Hepatocyte (in vitro differentiated cells): ENCODE data around the gene FAM210A. TPM values are rescaled to one million over a fixed set of nuclear protein-coding genes. Genes with fewer than 3 reads are reported as not detected.

Experiments
- DNase-seq: peaks from one replicate; pipeline ENCODE4 v3.0.0-alpha.2; 2016; ENCODE audit warnings: low spot score
- H2AFZ ChIP-seq: fragments of 200-600 bp; sonication (generic); 2 replicates; pipeline ENCODE4 v1.6.0; 2016; ENCODE audit warnings: antibody characterized with exemption, mild to moderate bottlenecking
- H3K27ac ChIP-seq: fragments of 200-600 bp; sonication (generic); 2 replicates; pipeline ENCODE4 v1.5.1; 2016; ENCODE audit warnings: mild to moderate bottlenecking
- H3K27me3 ChIP-seq: fragments of 200-600 bp; sonication (generic); 2 replicates; pipeline ENCODE4 v1.6.1; 2016
- H3K36me3 ChIP-seq: fragments of 200-600 bp; sonication (generic); replicated peaks from 2 replicates; pipeline ENCODE4 v1.5.1; 2016; ENCODE audit warnings: low read depth; ENCODE audit not compliant: insufficient read depth
- H3K4me1 ChIP-seq: fragments of 200-600 bp; sonication (generic); 2 replicates; pipeline ENCODE4 v1.5.1; 2016; ENCODE audit warnings: mild to moderate bottlenecking, moderate library complexity; ENCODE audit not compliant: insufficient read depth
- H3K4me2 ChIP-seq: fragments of 200-600 bp; sonication (generic); 2 replicates; pipeline ENCODE4 v1.6.0; 2016
- H3K4me3 ChIP-seq: fragments of 200-600 bp; sonication (generic); 2 replicates; pipeline ENCODE4 v1.5.1; 2016; ENCODE audit warnings: mild to moderate bottlenecking
- H3K79me2 ChIP-seq: fragments of 200-600 bp; sonication (generic); 2 replicates; pipeline ENCODE4 v1.6.0; 2017; ENCODE audit warnings: mild to moderate bottlenecking
- H3K9me2 ChIP-seq: fragments of 200-600 bp; sonication (generic); replicated peaks from 2 replicates; pipeline ENCODE4 v1.6.0; 2017; ENCODE audit warnings: mild to moderate bottlenecking; ENCODE audit not compliant: insufficient read depth
- H3K9me3 ChIP-seq: fragments of 200-600 bp; sonication (generic); 2 replicates; pipeline ENCODE4 v1.5.1; 2016; ENCODE audit warnings: low read depth, mild to moderate bottlenecking
- H4K20me1 ChIP-seq: fragments of 200-600 bp; sonication (generic); 2 replicates; pipeline ENCODE4 v1.6.0; 2016; ENCODE audit warnings: mild to moderate bottlenecking; ENCODE audit not compliant: insufficient read depth, poor library complexity, severe bottlenecking
- EZH2 ChIP-seq: fragments of 200-600 bp; sonication (generic); IDR thresholded peaks from 2 replicates; pipeline ENCODE4 v1.6.1; 2016; ENCODE audit warnings: antibody characterized with exemption, mild to moderate bottlenecking, borderline replicate concordance
- EZH2phosphoT487 ChIP-seq: fragments of 200-600 bp; sonication (generic); IDR thresholded peaks from one replicate; pipeline ENCODE4 v1.6.1; 2018; ENCODE audit warnings: antibody characterized with exemption, mild to moderate bottlenecking, low read depth, moderate library complexity; ENCODE audit not compliant: unreplicated experiment, severe bottlenecking
- WGBS: methylation state at CpG from one replicate; pipeline ENCODE4 v1.1.6; 2016; ENCODE audit warnings: low lambda C conversion rate; ENCODE audit errors: missing lambda C conversion rate; 5-methylcytosine and 5-hydroxymethylcytosine counted together
- polyA plus RNA-seq: library from polyadenylated mRNA; unstranded; fragments of >200 nt; fragmentation: Nextera tagmentation; extraction: Ambion mirVana; gene quantifications from 2 replicates; pipeline ENCODE4 v1.2.1, GENCODE V29; 2016
- total RNA-seq: library from RNA; depleted of rRNA; stranded (reverse); fragments of >200 nt; gene quantifications from 2 replicates; pipeline ENCODE4 v1.2.3, GENCODE V29; 2014
- TF ChIP-seq, protein P1 (sequence below): fragments of 200-600 bp; sonication (generic); IDR thresholded peaks from 2 replicates; pipeline ENCODE4 v1.5.1; 2016; ENCODE audit warnings: antibody characterized with exemption, mild to moderate bottlenecking; ENCODE audit not compliant: poor library complexity

FAM210A gene
- total and polyA plus RNA-seq, 2 experiments from 2014 or later, result 13.9 to 20.6 TPM

DNA sequence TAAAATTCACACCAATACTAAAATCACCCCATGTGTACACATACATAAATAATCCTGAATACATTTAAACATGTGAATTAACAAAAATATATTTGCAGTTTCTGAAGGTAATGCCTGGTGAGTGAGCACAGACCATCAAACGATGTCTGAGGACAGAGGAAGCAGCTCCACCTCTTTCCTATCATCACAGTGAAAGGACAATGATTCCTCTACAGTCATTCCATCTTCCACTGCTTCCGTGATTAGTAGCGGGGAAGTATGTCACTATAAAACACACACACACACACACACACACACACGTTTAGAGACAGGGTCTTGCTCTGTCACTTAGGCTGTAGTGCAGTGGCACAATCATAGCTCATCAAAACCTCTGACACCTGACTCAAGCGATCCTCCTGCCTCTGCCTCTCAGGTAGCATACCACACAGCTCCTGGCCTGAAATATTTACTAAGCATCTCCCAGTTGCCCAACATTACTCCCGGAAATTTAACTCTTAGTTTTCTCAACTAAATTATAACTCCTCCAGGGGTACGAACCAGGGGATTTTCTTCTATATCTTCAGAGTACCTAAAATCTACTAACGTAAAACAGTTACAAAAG is 12.8 kb downstream of the FAM210A start:
- Histone ChIP-seq H3K4me3 (no peak overlapping the region), H4K20me1 (peaks cover 22% of the 10 kb centered on the region), H2AFZ (no peak overlapping the region), H3K27me3 (no peaks in the 10 kb centered on the region), H3K36me3 (no peaks in the 10 kb centered on the region), H3K4me2 (no peak overlapping the region), H3K9me3 (no peaks in the 10 kb centered on the region), H3K79me2 (peaks cover 99% of the 10 kb centered on the region), H3K27ac (no peak overlapping the region), H3K4me1 (no peaks in the 10 kb centered on the region), H3K9me2 (no peaks in the 10 kb centered on the region)
- 85% methylated on average over 8 of the region's 8 CpGs for WGBS
- TF ChIP-seq, protein P1, sequence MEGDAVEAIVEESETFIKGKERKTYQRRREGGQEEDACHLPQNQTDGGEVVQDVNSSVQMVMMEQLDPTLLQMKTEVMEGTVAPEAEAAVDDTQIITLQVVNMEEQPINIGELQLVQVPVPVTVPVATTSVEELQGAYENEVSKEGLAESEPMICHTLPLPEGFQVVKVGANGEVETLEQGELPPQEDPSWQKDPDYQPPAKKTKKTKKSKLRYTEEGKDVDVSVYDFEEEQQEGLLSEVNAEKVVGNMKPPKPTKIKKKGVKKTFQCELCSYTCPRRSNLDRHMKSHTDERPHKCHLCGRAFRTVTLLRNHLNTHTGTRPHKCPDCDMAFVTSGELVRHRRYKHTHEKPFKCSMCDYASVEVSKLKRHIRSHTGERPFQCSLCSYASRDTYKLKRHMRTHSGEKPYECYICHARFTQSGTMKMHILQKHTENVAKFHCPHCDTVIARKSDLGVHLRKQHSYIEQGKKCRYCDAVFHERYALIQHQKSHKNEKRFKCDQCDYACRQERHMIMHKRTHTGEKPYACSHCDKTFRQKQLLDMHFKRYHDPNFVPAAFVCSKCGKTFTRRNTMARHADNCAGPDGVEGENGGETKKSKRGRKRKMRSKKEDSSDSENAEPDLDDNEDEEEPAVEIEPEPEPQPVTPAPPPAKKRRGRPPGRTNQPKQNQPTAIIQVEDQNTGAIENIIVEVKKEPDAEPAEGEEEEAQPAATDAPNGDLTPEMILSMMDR, result no peak
- TF ChIP-seq EZH2 (no peak), EZH2phosphoT487 (no peak)
- DNase-seq, result no peak

DNA sequence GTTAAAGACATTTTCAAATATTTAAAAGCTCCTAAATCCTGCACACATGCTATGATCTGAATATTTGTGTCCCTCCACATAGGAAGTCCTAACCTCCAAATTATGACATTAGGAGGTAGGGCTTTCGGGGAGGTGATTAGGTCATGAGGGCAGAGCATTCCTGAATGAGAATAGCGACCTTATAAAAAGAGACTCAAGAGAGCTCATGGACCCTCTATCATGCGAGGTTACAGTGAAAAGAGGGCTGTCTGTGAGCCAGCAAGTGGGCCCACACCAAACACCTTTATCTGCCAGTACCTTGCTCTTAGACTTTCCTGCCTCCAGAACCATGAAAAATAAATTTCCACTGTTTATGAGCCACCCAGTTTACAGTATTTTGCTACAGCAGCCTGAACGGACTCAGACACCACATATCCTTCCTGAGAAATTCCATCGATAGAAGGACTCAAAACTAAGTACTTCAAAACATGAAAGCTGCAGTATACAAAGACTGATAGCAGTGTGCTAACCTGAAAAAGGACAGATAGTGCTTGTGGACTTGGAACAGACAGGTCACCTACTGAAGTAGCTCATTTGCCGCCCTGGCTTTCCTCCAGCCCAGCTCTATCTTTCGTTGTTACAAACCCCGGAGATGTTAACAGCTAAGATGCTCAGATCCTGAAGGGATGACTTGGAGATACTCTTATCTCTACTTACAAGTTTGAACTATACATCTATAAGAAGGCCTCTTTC is 13.8 kb downstream of the FAM210A start:
- TF ChIP-seq EZH2, result no peak
- TF ChIP-seq, protein P1, result no peak
- TF ChIP-seq EZH2phosphoT487, result no peak
- no peak for DNase-seq
- peaks cover 98% of the 10 kb centered on the region for H3K79me2 ChIP-seq
- H3K4me3 ChIP-seq, result no peak overlapping the region
- H3K27ac ChIP-seq, result no peak overlapping the region
- no peak overlapping the region for H2AFZ ChIP-seq
- no peaks in the 10 kb centered on the region for H3K36me3 ChIP-seq
- H3K4me1 ChIP-seq, result no peaks in the 10 kb centered on the region
- no peak overlapping the region for H3K4me2 ChIP-seq
- H3K9me2 ChIP-seq, result no peaks in the 10 kb centered on the region
- WGBS, result 85% methylated on average over 8 of the region's 8 CpGs
- H4K20me1 ChIP-seq, result peaks cover 22% of the 10 kb centered on the region
- H3K27me3 ChIP-seq, result no peaks in the 10 kb centered on the region
- no peaks in the 10 kb centered on the region for H3K9me3 ChIP-seq

DNA sequence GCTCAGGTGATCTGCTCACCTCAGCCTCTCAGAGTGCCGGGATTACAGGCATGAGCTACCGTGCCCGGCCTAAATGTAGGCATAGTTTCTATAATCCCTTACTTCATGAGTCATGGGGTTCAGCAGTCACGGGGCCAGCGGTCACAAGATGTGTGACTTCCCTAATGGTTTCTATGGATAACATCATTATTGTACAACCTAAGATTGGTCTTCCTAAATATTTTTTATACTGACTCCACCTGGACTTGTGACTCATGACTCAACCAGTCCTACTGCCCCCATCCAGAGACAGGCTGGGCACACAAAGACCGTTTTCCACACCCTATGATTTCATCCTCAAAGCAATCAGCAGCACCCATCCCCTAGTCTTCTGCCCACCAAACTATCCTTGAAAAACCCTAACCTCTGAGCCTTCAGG is 15.9 kb downstream of the FAM210A start:
- 91% methylated on average over 6 of the region's 6 CpGs for WGBS
- Histone ChIP-seq H2AFZ (no peak overlapping the region), H3K27ac (no peak overlapping the region), H3K79me2 (peaks cover 91% of the 10 kb centered on the region), H3K36me3 (no peaks in the 10 kb centered on the region), H3K27me3 (no peaks in the 10 kb centered on the region), H4K20me1 (peaks cover 18% of the 10 kb centered on the region), H3K4me2 (no peak overlapping the region), H3K9me3 (peaks cover 5% of the 10 kb centered on the region), H3K4me3 (no peak overlapping the region), H3K4me1 (no peaks in the 10 kb centered on the region), H3K9me2 (no peaks in the 10 kb centered on the region)
- TF ChIP-seq, protein P1, result no peak
- TF ChIP-seq EZH2phosphoT487, result no peak
- TF ChIP-seq EZH2, result no peak
- no peak for DNase-seq
